WTC11 (cell line): ENCODE results near the gene KIR3DL3. TPM values are rescaled to one million over a fixed set of nuclear protein-coding genes. Genes with fewer than 3 reads are reported as not detected.
"Not testable (repeated sequence)": the region's sequence is repeated elsewhere in the genome, so short reads cannot be mapped to it uniquely, and the experiment has no call there.

ENCODE experiments used
- ATAC-seq: fragments of 200-7000 bp; cut with Tn5 transposase; 2 replicates; pipeline ENCODE4 v1.10.0; 2021; ENCODE audit warnings: mild to moderate bottlenecking, moderate library complexity
- CTCF ChIA-PET: fragments of 300-600 bp; sonication (Branson Sonifier 250); formaldehyde crosslinking; loops from one replicate; lab custom pipeline; 2021; ENCODE audit warnings: antibody characterized with exemption; lab: Charles Lee
- POLR2A ChIA-PET: fragments of 350-600 bp; sonication (Branson Sonifier 250); formaldehyde crosslinking; loops from one replicate; lab custom pipeline; 2021; ENCODE audit warnings: antibody characterized with exemption; lab: Charles Lee
- DNase-seq: peaks from one replicate; pipeline ENCODE4 v3.0.0; 2021; ENCODE audit warnings: low spot score
- H3K27ac Mint-ChIP-seq: 2 replicates; pipeline ENCODE4 v1.8.0; 2021; ENCODE audit warnings: mixed read lengths
- H3K27me3 Mint-ChIP-seq: 2 replicates; pipeline ENCODE4 v1.8.0; 2021; ENCODE audit warnings: low read depth, mild to moderate bottlenecking, moderate library complexity, mixed read lengths
- H3K36me3 Mint-ChIP-seq: 2 replicates; pipeline ENCODE4 v1.8.0; 2021; ENCODE audit warnings: mixed read lengths
- H3K4me1 Mint-ChIP-seq: 2 replicates; pipeline ENCODE4 v1.8.0; 2022; ENCODE audit warnings: mixed read lengths
- H3K4me3 Mint-ChIP-seq: 2 replicates; pipeline ENCODE4 v1.8.0; 2021; ENCODE audit warnings: mild to moderate bottlenecking, moderate library complexity, mixed read lengths
- H3K9me3 Mint-ChIP-seq: 2 replicates; pipeline ENCODE4 v1.8.0; 2021; ENCODE audit warnings: mixed read lengths
- ARID4B ChIP-seq: sonication (generic); formaldehyde crosslinking; IDR thresholded peaks from 2 replicates; pipeline ENCODE4 v1.8.0; 2023; ENCODE audit warnings: missing genetic modification reagents, mild to moderate bottlenecking, borderline replicate concordance
- ATF1 ChIP-seq: sonication (generic); formaldehyde crosslinking; IDR thresholded peaks from 2 replicates; pipeline ENCODE4 v1.8.1; 2023; ENCODE audit warnings: mild to moderate bottlenecking, moderate library complexity, missing genetic modification reagents
- ELF4 ChIP-seq: sonication (generic); formaldehyde crosslinking; IDR thresholded peaks from 2 replicates; pipeline ENCODE4 v1.8.1; 2022; ENCODE audit warnings: low read depth, mild to moderate bottlenecking, moderate library complexity, missing genetic modification reagents
- ERG ChIP-seq: fragments of 250-450 bp; sonication (Bioruptor Pico); IDR thresholded peaks from 2 replicates; pipeline ENCODE4 v1.8.0; 2021; ENCODE audit warnings: mild to moderate bottlenecking
- ETV6 ChIP-seq: sonication (generic); formaldehyde crosslinking; IDR thresholded peaks from 2 replicates; pipeline ENCODE4 v1.8.1; 2022; ENCODE audit warnings: mild to moderate bottlenecking, missing genetic modification reagents
- FOXJ3 ChIP-seq: sonication (generic); formaldehyde crosslinking; IDR thresholded peaks from 2 replicates; pipeline ENCODE4 v1.9.0; 2021; ENCODE audit warnings: missing genetic modification reagents, mild to moderate bottlenecking, borderline replicate concordance
- FOXP4 ChIP-seq: sonication (generic); formaldehyde crosslinking; IDR thresholded peaks from 2 replicates; pipeline ENCODE4 v1.8.0; 2022; ENCODE audit warnings: mild to moderate bottlenecking, missing genetic modification reagents
- GTF2I ChIP-seq: fragments of 250-450 bp; sonication (Bioruptor Pico); conservative IDR thresholded peaks from 2 replicates; pipeline ENCODE4 v1.4.0; 2021; ENCODE audit warnings: mild to moderate bottlenecking
- MXD4 ChIP-seq: fragments of 250-450 bp; sonication (Bioruptor Pico); IDR thresholded peaks from 2 replicates; pipeline ENCODE4 v1.8.0; 2021; ENCODE audit warnings: mild to moderate bottlenecking, moderate library complexity, borderline replicate concordance
- NR2C2 ChIP-seq: sonication (generic); formaldehyde crosslinking; IDR thresholded peaks from 2 replicates; pipeline ENCODE4 v1.8.0; 2022; ENCODE audit warnings: mild to moderate bottlenecking, missing genetic modification reagents
- RORB ChIP-seq: fragments of 250-450 bp; sonication (Bioruptor Pico); IDR thresholded peaks from 2 replicates; pipeline ENCODE4 v1.9.0; 2021; ENCODE audit warnings: mild to moderate bottlenecking
- SMAD3 ChIP-seq: sonication (generic); formaldehyde crosslinking; IDR thresholded peaks from 2 replicates; pipeline ENCODE4 v1.8.0; 2022; ENCODE audit warnings: missing genetic modification reagents, mild to moderate bottlenecking, borderline replicate concordance
- ZNF232 ChIP-seq: sonication (generic); formaldehyde crosslinking; IDR thresholded peaks from 2 replicates; pipeline ENCODE4 v1.8.0; 2022; ENCODE audit warnings: mild to moderate bottlenecking, missing genetic modification reagents
- ZNF423 ChIP-seq: fragments of 250-450 bp; sonication (Bioruptor Pico); IDR thresholded peaks from 2 replicates; pipeline ENCODE4 v2.1.2; 2022; ENCODE audit warnings: mild to moderate bottlenecking, moderate library complexity
- total RNA-seq: library from RNA; stranded (reverse); gene quantifications from 3 replicates; pipeline ENCODE4 v1.2.3, GENCODE V29; 2021
- TF ChIP-seq, protein P1 (sequence below): sonication (generic); formaldehyde crosslinking; IDR thresholded peaks from 2 replicates; pipeline ENCODE4 v1.8.1; 2023; ENCODE audit warnings: mild to moderate bottlenecking, missing genetic modification reagents, moderate library complexity
- TF ChIP-seq, protein P2 (sequence below): sonication (generic); formaldehyde crosslinking; IDR thresholded peaks from 2 replicates; pipeline ENCODE4 v1.8.1; 2022; ENCODE audit warnings: mild to moderate bottlenecking, moderate library complexity, missing genetic modification reagents

KIR3DL3 gene
- total RNA-seq, 1 experiment from 2014 or later: not detected

DNA sequence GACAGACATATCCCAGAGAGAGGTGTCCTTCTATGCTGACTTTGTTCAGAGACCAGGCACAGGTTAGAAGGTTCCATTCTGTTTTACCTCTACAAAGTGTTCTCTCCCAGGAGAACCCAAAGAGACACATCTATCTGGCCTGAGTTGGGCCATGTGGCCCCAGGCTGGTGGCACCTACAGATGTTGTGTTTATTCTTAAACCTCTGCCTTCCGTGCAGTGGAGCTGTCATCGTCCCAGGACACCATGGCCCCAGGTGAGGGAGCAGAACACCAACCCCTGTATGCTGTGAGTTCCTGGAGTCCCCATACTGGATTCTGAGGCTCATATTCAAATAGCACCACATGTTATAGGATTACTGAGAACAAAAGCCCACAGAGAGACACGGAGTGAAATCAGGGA is 3.9 kb downstream of the KIR3DL3 start:
- peaks cover 95% of the 10 kb centered on the region for H3K9me3 Mint-ChIP-seq
- no peak for TF ChIP-seq FOXJ3 (CRISPR knock-in tag)
- no peak for TF ChIP-seq MXD4 (CRISPR knock-in tag)
- no peak for TF ChIP-seq ELF4 (CRISPR knock-in tag)
- no peak for TF ChIP-seq NR2C2 (CRISPR knock-in tag)
- TF ChIP-seq RORB (CRISPR knock-in tag): no peak
- no peak for TF ChIP-seq ZNF232 (CRISPR knock-in tag)
- H3K4me3 Mint-ChIP-seq: no peak overlapping the region
- CTCF ChIA-PET: no interaction called here
- peaks cover 75% of the 10 kb centered on the region for H3K36me3 Mint-ChIP-seq
- DNase-seq (no peak), ATAC-seq (no peak)
- peaks cover 22% of the 10 kb centered on the region for H3K27me3 Mint-ChIP-seq
- no peaks in the 10 kb centered on the region for H3K4me1 Mint-ChIP-seq
- no peak overlapping the region for H3K27ac Mint-ChIP-seq
- POLR2A ChIA-PET: no interaction called here

- peaks cover 27% of the 10 kb centered on the region for H3K27me3 Mint-ChIP-seq
- H3K27ac Mint-ChIP-seq: no peak overlapping the region
- POLR2A ChIA-PET: no interaction called here
- peaks cover 94% of the 10 kb centered on the region for H3K9me3 Mint-ChIP-seq
- no peak for ATAC-seq
- no peak for DNase-seq
- CTCF ChIA-PET: no interaction called here
- H3K4me1 Mint-ChIP-seq: no peaks in the 10 kb centered on the region
- no peak for TF ChIP-seq GTF2I (CRISPR knock-in tag)
- TF ChIP-seq, protein P1, sequence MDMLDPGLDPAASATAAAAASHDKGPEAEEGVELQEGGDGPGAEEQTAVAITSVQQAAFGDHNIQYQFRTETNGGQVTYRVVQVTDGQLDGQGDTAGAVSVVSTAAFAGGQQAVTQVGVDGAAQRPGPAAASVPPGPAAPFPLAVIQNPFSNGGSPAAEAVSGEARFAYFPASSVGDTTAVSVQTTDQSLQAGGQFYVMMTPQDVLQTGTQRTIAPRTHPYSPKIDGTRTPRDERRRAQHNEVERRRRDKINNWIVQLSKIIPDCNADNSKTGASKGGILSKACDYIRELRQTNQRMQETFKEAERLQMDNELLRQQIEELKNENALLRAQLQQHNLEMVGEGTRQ: no peak
- no peak for TF ChIP-seq SMAD3 (CRISPR knock-in tag)
- TF ChIP-seq ATF1: no peak
- no peak for TF ChIP-seq ERG (CRISPR knock-in tag)
- TF ChIP-seq ARID4B: no peak
- no peak overlapping the region for H3K4me3 Mint-ChIP-seq
- H3K36me3 Mint-ChIP-seq: peaks cover 75% of the 10 kb centered on the region
These were observed 5.4 kb downstream of the KIR3DL3 start for GRCh38 chr19:54729416-54730188.

- no peak for DNase-seq
- H3K4me1 Mint-ChIP-seq: no peaks in the 10 kb centered on the region
- peaks cover 93% of the 10 kb centered on the region for H3K9me3 Mint-ChIP-seq
- no peak overlapping the region for H3K4me3 Mint-ChIP-seq
- ChIA-PET CTCF (no interaction called here), POLR2A (no interaction called here)
- H3K27ac Mint-ChIP-seq: no peak overlapping the region
- peaks cover 30% of the 10 kb centered on the region for H3K27me3 Mint-ChIP-seq
- no peak for ATAC-seq
- H3K36me3 Mint-ChIP-seq: peaks cover 69% of the 10 kb centered on the region
- TF ChIP-seq ETV6 (CRISPR knock-in tag): no peak
- TF ChIP-seq FOXP4 (CRISPR knock-in tag): no peak
- TF ChIP-seq, protein P2, sequence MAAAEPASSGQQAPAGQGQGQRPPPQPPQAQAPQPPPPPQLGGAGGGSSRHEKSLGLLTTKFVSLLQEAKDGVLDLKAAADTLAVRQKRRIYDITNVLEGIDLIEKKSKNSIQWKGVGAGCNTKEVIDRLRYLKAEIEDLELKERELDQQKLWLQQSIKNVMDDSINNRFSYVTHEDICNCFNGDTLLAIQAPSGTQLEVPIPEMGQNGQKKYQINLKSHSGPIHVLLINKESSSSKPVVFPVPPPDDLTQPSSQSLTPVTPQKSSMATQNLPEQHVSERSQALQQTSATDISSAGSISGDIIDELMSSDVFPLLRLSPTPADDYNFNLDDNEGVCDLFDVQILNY: no peak
- TF ChIP-seq ZNF423 (CRISPR knock-in tag): no peak
- TF ChIP-seq, all 79 proteins: peak for 0
These were observed 6.9 kb downstream of the KIR3DL3 start for GRCh38 chr19:54731191-54731590.

GRCh38 chr19:54738306-54738705 is 14.1 kb downstream of the KIR3DL3 start, which contains the start of gene KIR2DL3:
Gene KIR2DL3 (plus strand): TSS chr19:54738513. CDS start chr19:54738546, 33 bp downstream.
- H3K4me3 Mint-ChIP-seq, H3K4me1 Mint-ChIP-seq, H3K27ac Mint-ChIP-seq, POLR2A ChIA-PET, DNase-seq, ATAC-seq, CTCF ChIA-PET: not testable (repeated sequence)
- Mint-ChIP-seq H3K27me3 (peaks cover 31% of the 10 kb centered on the region), H3K36me3 (peaks cover 74% of the 10 kb centered on the region), H3K9me3 (peaks cover 88% of the 10 kb centered on the region)
